ENCODE data around the gene LSM8. TPM values are rescaled to one million over a fixed set of nuclear protein-coding genes. Genes with fewer than 3 reads are reported as not detected.
"Not testable (repeated sequence)": the region's sequence is repeated elsewhere in the genome, so short reads cannot be mapped to it uniquely, and the experiment has no call there.

The LSM8 gene
- total and polyA plus RNA-seq, 7 experiments from 2014 or later = 29.8 to 65.8 (median 44.7) TPM

DNA sequence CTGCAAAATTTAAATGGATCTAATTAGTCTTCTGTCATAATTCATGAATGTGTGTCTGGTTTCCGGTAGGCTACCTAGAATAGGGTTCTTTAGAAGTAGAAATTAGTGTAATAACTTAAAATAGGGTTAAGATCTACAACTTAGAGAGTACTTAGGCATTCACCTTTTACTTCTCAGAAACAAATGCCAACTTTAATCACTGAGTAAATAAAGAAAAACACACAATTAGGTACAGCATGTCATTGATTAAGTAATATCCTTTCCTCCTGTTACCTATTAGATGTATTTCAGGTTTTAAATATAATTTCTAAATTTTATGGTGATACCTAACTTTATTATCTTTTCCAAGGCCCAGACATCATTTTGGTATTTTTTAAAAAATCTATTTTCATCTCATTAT lies 49.8 kb downstream of the LSM8 start:
- Histone ChIP-seq H3K9me3 (ENCODE audit: control insufficient read depth in 2 of 3, low read length in 3 of 3) (no peaks in the 10 kb centered on the region), H3K36me3 (ENCODE audit: control insufficient read depth in 2 of 3, insufficient read depth in 3 of 3, low read length in 3 of 3) (no peaks in the 10 kb centered on the region), H3K27me3 (ENCODE audit: control insufficient read depth in 2 of 2, insufficient read depth in 2 of 2, low read length in 2 of 2) (no peaks in the 10 kb centered on the region), H3K4me1 (ENCODE audit: control insufficient read depth in 2 of 2, insufficient read depth in 2 of 2, low read length in 2 of 2) (no peaks in the 10 kb centered on the region), H3K27ac (ENCODE audit: low read depth, low read length) (no peak overlapping the region), H3K4me3 (ENCODE audit: low read length) (no peak overlapping the region)
- DNase-seq = no peak
- intact Hi-C loops (cut with micrococcal nuclease) = no loop called here
- H3K4me3 Mint-ChIP-seq = no peak overlapping the region
- ChIA-PET POLR2A (no interaction called here), CTCF (no interaction called here)
- ATAC-seq = no peak
- H3K27me3 Mint-ChIP-seq = peaks cover 0 to 12% (median 8%) of the 10 kb centered on the region in 5 donors
- no peak overlapping the region for H3K27ac Mint-ChIP-seq
- H3K4me1 Mint-ChIP-seq = no peaks in the 10 kb centered on the region
- H3K9me3 Mint-ChIP-seq = no peaks in the 10 kb centered on the region
- H3K36me3 Mint-ChIP-seq = no peaks in the 10 kb centered on the region

DNA sequence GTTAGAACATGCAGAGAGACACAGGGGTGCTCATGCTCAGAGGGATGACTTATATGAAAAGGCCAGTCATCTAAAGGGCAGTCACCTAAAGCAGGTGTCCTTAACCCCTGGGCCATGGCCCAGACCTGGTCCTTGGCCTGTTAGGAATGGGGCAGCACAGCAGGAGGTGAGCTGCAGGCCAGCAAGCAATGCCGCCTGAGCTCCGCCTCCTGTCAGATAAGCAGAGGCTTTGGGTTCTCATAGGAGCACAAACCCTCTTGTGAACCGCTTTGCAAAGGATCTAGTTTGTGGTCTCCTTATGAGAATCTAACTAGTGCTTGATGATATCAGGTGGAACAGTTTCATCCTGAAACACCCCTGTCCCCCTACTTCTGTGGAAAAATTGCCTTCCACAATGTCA lies 55.0 kb downstream of the LSM8 start:
- ChIA-PET CTCF (no interaction called here), POLR2A (no interaction called here)
- Histone ChIP-seq H3K4me1 (ENCODE audit: control insufficient read depth in 2 of 2, insufficient read depth in 2 of 2, low read length in 2 of 2) (no peaks in the 10 kb centered on the region), H3K4me3 (ENCODE audit: low read length) (no peak overlapping the region), H3K9me3 (ENCODE audit: control insufficient read depth in 2 of 3, low read length in 3 of 3) (no peaks in the 10 kb centered on the region), H3K27me3 (ENCODE audit: control insufficient read depth in 2 of 2, insufficient read depth in 2 of 2, low read length in 2 of 2) (no peaks in the 10 kb centered on the region), H3K36me3 (ENCODE audit: control insufficient read depth in 2 of 3, insufficient read depth in 3 of 3, low read length in 3 of 3) (no peaks in the 10 kb centered on the region), H3K27ac (ENCODE audit: low read depth, low read length) (no peak overlapping the region)
- Mint-ChIP-seq H3K36me3 (no peaks in the 10 kb centered on the region), H3K4me3 (no peak overlapping the region), H3K27me3 (peaks cover 0 to 5% (median 4%) of the 10 kb centered on the region in 5 donors), H3K27ac (no peak overlapping the region), H3K9me3 (peaks cover 0 to 4% (median 0%) of the 10 kb centered on the region in 11 donors), H3K4me1 (no peaks in the 10 kb centered on the region)
- ATAC-seq (no peak), DNase-seq (no peak)
- intact Hi-C loops (cut with micrococcal nuclease) = no loop called here

DNA sequence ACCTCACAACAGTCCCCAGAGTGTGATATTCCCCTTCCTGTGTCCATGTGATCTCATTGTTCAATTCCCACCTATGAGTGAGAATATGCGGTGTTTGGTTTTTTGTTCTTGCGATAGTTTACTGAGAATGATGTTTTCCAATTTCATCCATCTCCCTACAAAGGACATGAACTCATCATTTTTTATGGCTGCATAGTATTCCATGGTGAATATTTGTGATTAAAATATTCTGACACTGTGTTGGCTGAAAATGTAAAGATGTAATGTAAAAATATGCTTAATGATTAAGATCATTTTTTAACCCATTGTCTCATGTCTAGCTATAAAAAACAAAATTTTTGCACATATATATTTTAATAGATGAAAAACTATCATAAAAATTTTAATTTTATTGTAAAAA lies 56.4 kb downstream of the LSM8 start:
- DNase-seq; H3K9me3 Mint-ChIP-seq; H3K4me3 Mint-ChIP-seq; H3K36me3 ChIP-seq (ENCODE audit: control insufficient read depth in 2 of 3, insufficient read depth in 3 of 3, low read length in 3 of 3); H3K27ac Mint-ChIP-seq; POLR2A ChIA-PET; ATAC-seq; H3K9me3 ChIP-seq (ENCODE audit: control insufficient read depth in 2 of 3, low read length in 3 of 3); H3K4me1 ChIP-seq (ENCODE audit: control insufficient read depth in 2 of 2, insufficient read depth in 2 of 2, low read length in 2 of 2); CTCF ChIA-PET; H3K27me3 Mint-ChIP-seq; H3K27me3 ChIP-seq (ENCODE audit: control insufficient read depth in 2 of 2, insufficient read depth in 2 of 2, low read length in 2 of 2); intact Hi-C loops (cut with micrococcal nuclease); H3K27ac ChIP-seq (ENCODE audit: low read depth, low read length); H3K4me1 Mint-ChIP-seq; H3K36me3 Mint-ChIP-seq; H3K4me3 ChIP-seq (ENCODE audit: low read length): not testable (repeated sequence)

Other genes with a start within 250 kb of the LSM8 start
- gene ANKRD7, start 40.5 kb downstream of the LSM8 start, total RNA-seq = not detected
- gene ANKRD7, start 40.5 kb downstream of the LSM8 start, polyA plus RNA-seq = 1 to 10 TPM in 1 of 2 donors, not detected in 1; 1.2 TPM

Measured in naive thymus-derived CD4-positive, alpha-beta T cell (primary cell).